ENCODE measurements around the gene AGO4.

DNA sequence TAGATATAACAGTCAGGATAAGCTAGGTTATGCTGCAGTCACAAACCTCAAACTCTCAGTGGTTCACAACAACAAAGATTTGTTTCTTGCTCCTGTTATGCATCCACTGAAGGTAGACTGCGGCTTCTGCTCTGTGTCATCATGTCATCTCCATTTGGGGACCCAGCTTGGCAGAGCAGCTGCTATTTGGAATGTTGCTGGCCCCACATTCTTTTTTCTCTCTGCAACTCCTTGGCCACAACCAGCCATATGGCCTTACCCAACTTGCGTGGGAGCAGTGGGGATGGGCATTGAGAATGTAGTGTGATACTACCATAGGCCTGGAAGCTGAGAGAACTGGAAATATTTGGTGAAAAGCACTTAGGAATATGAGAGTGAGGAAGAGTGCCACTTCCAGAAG, 26.4 kb downstream of the AGO4 start:
- TF ChIP-seq, protein P1, sequence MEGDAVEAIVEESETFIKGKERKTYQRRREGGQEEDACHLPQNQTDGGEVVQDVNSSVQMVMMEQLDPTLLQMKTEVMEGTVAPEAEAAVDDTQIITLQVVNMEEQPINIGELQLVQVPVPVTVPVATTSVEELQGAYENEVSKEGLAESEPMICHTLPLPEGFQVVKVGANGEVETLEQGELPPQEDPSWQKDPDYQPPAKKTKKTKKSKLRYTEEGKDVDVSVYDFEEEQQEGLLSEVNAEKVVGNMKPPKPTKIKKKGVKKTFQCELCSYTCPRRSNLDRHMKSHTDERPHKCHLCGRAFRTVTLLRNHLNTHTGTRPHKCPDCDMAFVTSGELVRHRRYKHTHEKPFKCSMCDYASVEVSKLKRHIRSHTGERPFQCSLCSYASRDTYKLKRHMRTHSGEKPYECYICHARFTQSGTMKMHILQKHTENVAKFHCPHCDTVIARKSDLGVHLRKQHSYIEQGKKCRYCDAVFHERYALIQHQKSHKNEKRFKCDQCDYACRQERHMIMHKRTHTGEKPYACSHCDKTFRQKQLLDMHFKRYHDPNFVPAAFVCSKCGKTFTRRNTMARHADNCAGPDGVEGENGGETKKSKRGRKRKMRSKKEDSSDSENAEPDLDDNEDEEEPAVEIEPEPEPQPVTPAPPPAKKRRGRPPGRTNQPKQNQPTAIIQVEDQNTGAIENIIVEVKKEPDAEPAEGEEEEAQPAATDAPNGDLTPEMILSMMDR (IDR thresholded peaks at IDR 0.05; ENCODE audit: low read depth, low read length, missing input control) = no peak
- no peak for TF ChIP-seq TAF1 (conservative IDR thresholded peaks at IDR 0.05)
